ENCODE data around the gene P3H2. TPM values are rescaled to one million over a fixed set of nuclear protein-coding genes. Genes with fewer than 3 reads are reported as not detected.
"Not testable (repeated sequence)": the region's sequence is repeated elsewhere in the genome, so short reads cannot be mapped to it uniquely, and the experiment has no call there.

Gene P3H2
- total RNA-seq (2014; rRNA removed; shearing (Covaris generic)) = 95.5 and 147 TPM in 2 replicates

- DNase-seq (ENCODE audit: low read depth) = peak; percentile 95
Measured at GRCh38 chr3:190120269-190121060, at the start of gene P3H2. P3H2 (minus strand) TSS chr3:190120897; CDS start chr3:190120731, 166 bp downstream.

- DNase-seq (ENCODE audit: low read depth) = no peak
Measured at GRCh38 chr3:190169877-190170276, 49.2 kb upstream of the P3H2 start.

GRCh38 chr3:190169243-190169642 lies 48.5 kb upstream of the P3H2 start:
- no peak for DNase-seq (ENCODE audit: low read depth)

GRCh38 chr3:190167936-190168680 lies 47.4 kb upstream of the P3H2 start:
- no peak for DNase-seq (ENCODE audit: low read depth)

GRCh38 chr3:190166948-190167347 lies 46.3 kb upstream of the P3H2 start:
- DNase-seq (ENCODE audit: low read depth) = no peak

GRCh38 chr3:190165253-190165652 lies 44.6 kb upstream of the P3H2 start:
- DNase-seq (ENCODE audit: low read depth) = no peak

- DNase-seq (ENCODE audit: low read depth) = not testable (repeated sequence)
Measured at GRCh38 chr3:190162013-190162412, 41.3 kb upstream of the P3H2 start.

GRCh38 chr3:190159902-190160435 lies 39.3 kb upstream of the P3H2 start:
- no peak for DNase-seq (ENCODE audit: low read depth)

- DNase-seq (ENCODE audit: low read depth) = no peak
Measured at GRCh38 chr3:190158261-190158660, 37.6 kb upstream of the P3H2 start.

GRCh38 chr3:190155752-190156151 lies 35.1 kb upstream of the P3H2 start:
- DNase-seq (ENCODE audit: low read depth) = peak; percentile 62

- DNase-seq (ENCODE audit: low read depth) = no peak
Measured at GRCh38 chr3:190150681-190151080, 30.0 kb upstream of the P3H2 start.

GRCh38 chr3:190149830-190150619 lies 29.3 kb upstream of the P3H2 start:
- DNase-seq (ENCODE audit: low read depth) = not testable (repeated sequence)

GRCh38 chr3:190144793-190145192 lies 24.1 kb upstream of the P3H2 start:
- DNase-seq (ENCODE audit: low read depth) = not testable (repeated sequence)

GRCh38 chr3:190142041-190142440 lies 21.3 kb upstream of the P3H2 start:
- DNase-seq (ENCODE audit: low read depth) = no peak

- DNase-seq (ENCODE audit: low read depth) = no peak
Measured at GRCh38 chr3:190139365-190139764, 18.7 kb upstream of the P3H2 start.

GRCh38 chr3:190132371-190132770 lies 11.7 kb upstream of the P3H2 start:
- no peak for DNase-seq (ENCODE audit: low read depth)

GRCh38 chr3:190131329-190131728 lies 10.6 kb upstream of the P3H2 start:
- DNase-seq (ENCODE audit: low read depth) = peak; percentile 85

GRCh38 chr3:190130696-190131095 lies 10.0 kb upstream of the P3H2 start:
- DNase-seq (ENCODE audit: low read depth) = no peak

GRCh38 chr3:190130037-190130436 lies 9.3 kb upstream of the P3H2 start:
- peak; percentile 43 for DNase-seq (ENCODE audit: low read depth)

GRCh38 chr3:190127797-190128196 lies 7.1 kb upstream of the P3H2 start:
- no peak for DNase-seq (ENCODE audit: low read depth)

GRCh38 chr3:190127195-190127594 lies 6.5 kb upstream of the P3H2 start:
- no peak for DNase-seq (ENCODE audit: low read depth)

Data from M059J (cell line).